Spinal cord (tissue), 10 donors: Measurements from ENCODE around the gene TXNL1. TPM values are rescaled to one million over a fixed set of nuclear protein-coding genes. Genes with fewer than 3 reads are reported as not detected.
"Not testable (repeated sequence)": the region's sequence is repeated elsewhere in the genome, so short reads cannot be mapped to it uniquely, and the experiment has no call there.

Source experiments
- DNase-seq, 6 donors: peaks; one replicate each; pipeline versions ENCODE4 v3.0.0 to v3.0.0-alpha.2; 2013 to 2015; ENCODE audit warnings: low spot score in 6 of 6, low read depth in 4 of 6
- H3K27ac ChIP-seq: one replicate; pipeline ENCODE4 v1.5.1; 2013; ENCODE audit warnings: low read depth, low read length, control low read depth
- H3K27me3 ChIP-seq: one replicate; pipeline ENCODE4 v1.6.1; 2013; ENCODE audit warnings: low read length; ENCODE audit not compliant: control insufficient read depth, insufficient read depth
- H3K36me3 ChIP-seq: one replicate; pipeline ENCODE4 v1.6.1; 2013; ENCODE audit warnings: low read length; ENCODE audit not compliant: control insufficient read depth, insufficient read depth
- H3K4me1 ChIP-seq: one replicate; pipeline ENCODE4 v1.6.1; 2013; ENCODE audit warnings: low read length; ENCODE audit not compliant: control insufficient read depth, insufficient read depth
- H3K4me3 ChIP-seq: one replicate; pipeline ENCODE4 v1.5.1; 2013; ENCODE audit warnings: low read depth, low read length, control low read depth
- H3K9me3 ChIP-seq: one replicate; pipeline ENCODE4 v1.6.1; 2013; ENCODE audit warnings: low read length; ENCODE audit not compliant: control insufficient read depth, insufficient read depth
- WGBS: methylation state at CpG from one replicate; pipeline ENCODE4 v1.1.5; 2013; ENCODE audit warnings: missing lambda C conversion rate; ENCODE audit not compliant: insufficient coverage; 5-methylcytosine and 5-hydroxymethylcytosine counted together
- polyA plus RNA-seq, 2 donors: library from polyadenylated mRNA; unstranded; fragments of 120-200 nt; gene quantifications; one replicate each; pipeline ENCODE4 v1.2.1, GENCODE V29; 2013; ENCODE audit not compliant: insufficient read length in 2 of 2
- total RNA-seq, 2 donors: library from RNA; depleted of rRNA in 1 of 2; stranded (reverse); fragments of 120-200 nt in 1 of 2; fragments of >200 nt in 1 of 2; gene quantifications; one replicate each; pipeline versions ENCODE4 v1.2.3 to v1.2.4, GENCODE V29; 2013 to 2014
- donor health status: healthy.

TXNL1 gene
- total and polyA plus RNA-seq, 4 donors = 57.9 to 118 (median 78.2) TPM

- peak in 2 of 6 donors; percentile 46 to 61 for DNase-seq
- no peak overlapping the region for H3K4me3 ChIP-seq
- H3K9me3 ChIP-seq = no peaks in the 10 kb centered on the region
- no peaks in the 10 kb centered on the region for H3K36me3 ChIP-seq
- no peaks in the 10 kb centered on the region for H3K27me3 ChIP-seq
- H3K27ac ChIP-seq = peak overlapping the region; percentile 33
- peaks cover 3% of the 10 kb centered on the region for H3K4me1 ChIP-seq
- 21% methylated on average over 8 of the region's 14 CpGs for WGBS
Measured at GRCh38 chr18:56576826-56577573, 61.4 kb downstream of the TXNL1 start.

GRCh38 chr18:56575819-56576663 is 62.4 kb downstream of the TXNL1 start:
- Histone ChIP-seq H3K36me3 (no peaks in the 10 kb centered on the region), H3K27me3 (no peaks in the 10 kb centered on the region), H3K9me3 (no peaks in the 10 kb centered on the region), H3K27ac (peak overlapping the region; percentile 33), H3K4me1 (peaks cover 3% of the 10 kb centered on the region), H3K4me3 (no peak overlapping the region)
- DNase-seq = peak; percentile 47 to 95 (median 68)
- 44% methylated on average over 2 of the region's 8 CpGs for WGBS

- DNase-seq = no peak
- Histone ChIP-seq H3K36me3 (no peaks in the 10 kb centered on the region), H3K27me3 (no peaks in the 10 kb centered on the region), H3K4me3 (no peak overlapping the region), H3K4me1 (peaks cover 3% of the 10 kb centered on the region), H3K9me3 (no peaks in the 10 kb centered on the region), H3K27ac (no peak overlapping the region)
- 69% methylated on average over 2 of the region's 3 CpGs for WGBS
Measured at GRCh38 chr18:56574861-56575260, 63.5 kb downstream of the TXNL1 start.

- not testable (repeated sequence) for H3K4me1 ChIP-seq, H3K36me3 ChIP-seq, H3K9me3 ChIP-seq, H3K27me3 ChIP-seq, DNase-seq, H3K4me3 ChIP-seq, H3K27ac ChIP-seq
- WGBS = 97% methylated on average over 34 of the region's 36 CpGs
Measured at GRCh38 chr18:56572267-56572666, 66.1 kb downstream of the TXNL1 start.

DNA sequence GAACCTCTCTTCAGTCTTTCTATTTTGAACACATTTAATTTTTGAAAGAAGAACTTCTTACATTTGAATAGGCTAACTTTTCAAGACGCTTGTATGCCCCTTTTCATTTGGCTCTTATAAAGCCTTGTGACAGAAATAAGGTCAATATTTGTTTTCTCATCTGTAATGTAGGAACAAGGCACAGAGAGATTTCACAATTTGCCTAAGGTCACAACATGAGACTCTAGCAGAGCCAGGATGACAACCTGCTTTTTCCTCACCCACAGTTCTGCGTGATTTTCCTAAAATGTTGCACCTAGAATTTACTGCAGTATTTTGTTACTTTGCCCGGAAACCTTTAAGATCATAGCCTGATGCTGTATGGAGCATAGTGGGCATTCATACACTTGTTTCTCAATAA is 67.4 kb downstream of the TXNL1 start:
- H3K27ac ChIP-seq = no peak overlapping the region
- no peaks in the 10 kb centered on the region for H3K27me3 ChIP-seq
- 90% methylated on average over 2 of the region's 3 CpGs for WGBS
- no peaks in the 10 kb centered on the region for H3K4me1 ChIP-seq
- H3K9me3 ChIP-seq = no peaks in the 10 kb centered on the region
- DNase-seq = no peak
- no peak overlapping the region for H3K4me3 ChIP-seq
- H3K36me3 ChIP-seq = no peaks in the 10 kb centered on the region

- Histone ChIP-seq H3K36me3 (no peaks in the 10 kb centered on the region), H3K9me3 (no peaks in the 10 kb centered on the region), H3K27me3 (no peaks in the 10 kb centered on the region), H3K27ac (no peak overlapping the region), H3K4me1 (no peaks in the 10 kb centered on the region), H3K4me3 (no peak overlapping the region)
- no peak for DNase-seq
- no CpG with 5 or more reads among the region's 1 CpG for WGBS
Measured at GRCh38 chr18:56569416-56569815, 69.0 kb downstream of the TXNL1 start.

DNA sequence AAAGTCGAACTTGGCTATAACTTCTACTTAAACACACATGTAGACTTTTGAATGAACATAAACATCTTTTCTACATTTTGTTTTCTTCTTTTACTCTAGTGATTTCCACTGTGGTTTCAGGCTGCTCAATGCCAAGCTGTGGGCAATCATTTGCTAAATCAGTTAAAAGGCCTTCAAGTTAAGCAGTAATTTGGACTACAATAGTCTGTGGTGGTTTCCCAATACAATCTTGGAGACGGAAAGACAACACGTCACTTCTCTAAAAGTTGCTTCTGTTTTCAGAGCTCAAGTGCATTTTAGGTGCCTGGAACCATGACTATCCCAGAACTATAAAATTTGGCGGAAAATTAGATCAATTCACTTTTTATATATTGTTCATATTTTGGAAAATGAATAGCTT is 69.4 kb downstream of the TXNL1 start:
- no peak for DNase-seq
- H3K27me3 ChIP-seq = no peaks in the 10 kb centered on the region
- no peaks in the 10 kb centered on the region for H3K9me3 ChIP-seq
- H3K36me3 ChIP-seq = no peaks in the 10 kb centered on the region
- H3K4me1 ChIP-seq = no peaks in the 10 kb centered on the region
- H3K27ac ChIP-seq = no peak overlapping the region
- 94% methylated on average over 2 of the region's 4 CpGs for WGBS
- H3K4me3 ChIP-seq = no peak overlapping the region

DNA sequence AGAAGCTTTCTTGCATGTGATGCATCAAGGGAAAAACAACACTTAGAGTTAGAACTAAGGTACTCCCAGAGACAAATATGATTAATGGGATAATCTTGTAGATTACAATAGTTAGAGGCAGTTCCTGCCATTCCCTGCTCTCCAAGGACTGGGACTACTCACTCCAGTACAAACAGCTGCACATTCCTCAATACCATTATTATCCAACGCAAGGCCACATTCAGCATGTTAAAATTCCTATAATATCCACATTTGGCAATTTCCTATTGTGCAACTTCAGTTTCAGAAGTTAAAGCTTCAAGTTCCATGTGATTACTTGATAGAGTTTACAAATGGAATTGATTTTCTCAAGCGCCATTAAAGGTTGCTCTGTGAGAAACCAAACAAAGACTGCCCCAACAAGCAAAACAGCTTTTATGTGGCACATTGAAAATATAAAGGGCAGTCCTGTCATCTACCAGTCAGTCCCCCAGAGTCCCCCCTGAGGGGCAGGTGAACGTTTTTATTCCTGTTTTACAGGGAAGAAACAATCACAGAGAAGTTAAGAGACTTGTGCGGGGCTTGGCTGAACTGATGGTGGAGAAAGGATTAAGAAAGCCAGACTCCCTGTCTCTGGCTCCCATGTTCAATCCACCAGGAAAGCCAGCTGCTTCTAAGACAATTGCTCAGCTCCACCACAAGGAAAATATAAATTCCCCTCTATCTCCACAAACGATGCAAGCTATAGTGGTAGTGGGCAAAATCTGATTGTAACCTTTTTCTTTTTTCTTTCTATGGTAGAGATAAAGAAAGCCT is 72.6 kb downstream of the TXNL1 start:
- Histone ChIP-seq H3K27ac (no peak overlapping the region), H3K4me1 (no peaks in the 10 kb centered on the region), H3K27me3 (no peaks in the 10 kb centered on the region), H3K4me3 (no peak overlapping the region), H3K36me3 (no peaks in the 10 kb centered on the region), H3K9me3 (no peaks in the 10 kb centered on the region)
- 71% methylated on average over 1 of the region's 5 CpGs for WGBS
- DNase-seq = peak in 1 of 6 donors; percentile 52

DNA sequence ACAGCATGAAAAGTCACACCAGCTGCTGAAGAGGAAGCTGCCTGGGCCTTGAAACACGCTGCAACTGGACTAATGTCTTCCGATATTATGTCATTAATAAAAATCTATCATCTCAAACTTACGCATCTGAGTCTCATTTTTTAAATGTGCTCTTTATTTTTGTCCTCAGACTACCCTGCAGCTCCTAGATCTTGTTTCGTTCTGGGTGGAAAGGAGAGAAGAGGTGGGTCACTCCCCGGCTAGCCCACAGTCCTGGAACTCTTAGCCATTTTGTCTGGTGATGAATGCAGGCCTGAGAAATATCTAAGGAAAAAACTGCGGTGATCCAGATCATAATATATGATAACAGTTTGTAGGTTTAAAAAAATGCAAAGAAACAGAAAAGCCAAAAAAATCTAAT is 73.3 kb downstream of the TXNL1 start:
- Histone ChIP-seq H3K27ac (no peak overlapping the region), H3K36me3 (no peaks in the 10 kb centered on the region)
- WGBS = no CpG with 5 or more reads among the region's 6 CpGs

More for the DNA sequence above, 73.3 kb downstream of the TXNL1 start:
- Histone ChIP-seq H3K27me3 (no peaks in the 10 kb centered on the region), H3K9me3 (no peaks in the 10 kb centered on the region), H3K4me1 (no peaks in the 10 kb centered on the region), H3K4me3 (no peak overlapping the region)
- peak in 1 of 6 donors; percentile 17 for DNase-seq
